Measurements from ENCODE around the gene RAMP3.

DNA sequence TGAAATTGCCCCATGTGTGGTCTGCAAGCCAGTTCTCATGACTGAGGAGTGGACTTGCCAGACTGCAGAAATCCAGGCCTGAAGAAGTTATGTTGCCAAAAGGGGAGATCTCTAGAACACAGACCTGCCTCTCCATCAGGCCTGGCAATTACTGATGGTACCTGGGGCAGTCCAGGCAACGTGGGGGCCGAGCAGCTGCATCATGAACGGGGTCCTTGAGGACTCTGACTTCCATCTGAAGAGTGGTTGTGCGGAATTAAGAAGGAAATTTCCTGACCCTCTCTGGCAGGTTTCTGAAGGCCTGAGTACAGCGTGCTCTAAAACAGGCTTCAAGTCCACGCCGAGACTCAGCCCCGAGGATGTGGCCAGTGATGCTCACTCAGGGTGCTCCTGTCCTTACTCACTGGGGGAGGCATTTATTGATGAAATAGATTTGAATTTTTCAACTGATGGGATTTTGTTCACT lies 30.4 kb downstream of the RAMP3 start:
- TF ChIP-seq POLR2A (IDR thresholded peaks at IDR 0.05; ENCODE audit: low read length) (no peak), GATA1 (IDR thresholded peaks at IDR 0.05; ENCODE audit: low read depth, low read length) (no peak)

Measured in erythroblast (primary cell).